Ishikawa (cell line): ENCODE measurements around the gene P4HTM.

ENCODE experiments used
- CEBPB ChIP-seq: IDR thresholded peaks from 2 replicates; pipeline ENCODE4 v1.6.1; 2012
- CREB1 ChIP-seq: IDR thresholded peaks from 2 replicates; pipeline ENCODE4 v1.6.1; 2012; ENCODE audit warnings: low read depth
- EGR1 ChIP-seq: IDR thresholded peaks from 2 replicates; pipeline ENCODE4 v1.6.1; 2012
- EP300 ChIP-seq: IDR thresholded peaks from 2 replicates; pipeline ENCODE4 v1.6.1; 2012; ENCODE audit warnings: borderline replicate concordance
- FOXM1 ChIP-seq: IDR thresholded peaks from 2 replicates; pipeline ENCODE4 v1.6.1; 2012; ENCODE audit warnings: low read depth, borderline replicate concordance
- MAX ChIP-seq: IDR thresholded peaks from 2 replicates; pipeline ENCODE4 v1.6.1; 2012
- NFIC ChIP-seq: IDR thresholded peaks from 2 replicates; pipeline ENCODE4 v1.6.1; 2012
- RAD21 ChIP-seq: IDR thresholded peaks from 2 replicates; pipeline ENCODE4 v1.6.1; 2012; ENCODE audit warnings: low read depth
- REST ChIP-seq: IDR thresholded peaks from 2 replicates; pipeline ENCODE4 v1.6.1; 2012; ENCODE audit warnings: low read depth, mild to moderate bottlenecking
- TAF1 ChIP-seq: IDR thresholded peaks from 2 replicates; pipeline ENCODE4 v1.6.1; 2012; ENCODE audit warnings: low read depth, mild to moderate bottlenecking
- TCF12 ChIP-seq: IDR thresholded peaks from 2 replicates; pipeline ENCODE4 v1.6.1; 2012; ENCODE audit warnings: low read depth
- TEAD4 ChIP-seq: IDR thresholded peaks from 2 replicates; pipeline ENCODE4 v1.6.1; 2012
- USF1 ChIP-seq: IDR thresholded peaks from 2 replicates; pipeline ENCODE4 v1.6.1; 2012
- YY1 ChIP-seq: IDR thresholded peaks from 2 replicates; pipeline ENCODE4 v1.6.1; 2012; ENCODE audit warnings: low read depth
- ZBTB7A ChIP-seq: IDR thresholded peaks from 2 replicates; pipeline ENCODE4 v1.6.1; 2012; ENCODE audit warnings: low read depth

Gene P4HTM

GRCh38 chr3:49013738-49014660 is 24.0 kb downstream of the P4HTM start:
- TF ChIP-seq REST (no peak), USF1 (0 out of 2 replicates have a peak, but pooled peaks have one; percentile 7), NFIC (no peak), RAD21 (peak; percentile 41)

- TF ChIP-seq YY1 (no peak), EP300 (no peak)
These were observed 25.0 kb downstream of the P4HTM start for GRCh38 chr3:49015072-49015471.

- no peak for TF ChIP-seq ZBTB7A
- no peak for TF ChIP-seq USF1
- TF ChIP-seq NFIC: no peak
- TF ChIP-seq TEAD4: no peak
- TF ChIP-seq REST: no peak
- TF ChIP-seq EGR1: no peak
- TF ChIP-seq MAX: no peak
- no peak for TF ChIP-seq TAF1
- TF ChIP-seq EP300: no peak
- TF ChIP-seq RAD21: no peak
- TF ChIP-seq CEBPB: no peak
- TF ChIP-seq TCF12: no peak
These were observed 25.7 kb downstream of the P4HTM start for GRCh38 chr3:49015765-49016164.

- TF ChIP-seq RAD21 (no peak), TCF12 (no peak), FOXM1 (no peak), EP300 (no peak), CREB1 (no peak), ZBTB7A (no peak), EGR1 (no peak), TAF1 (no peak), USF1 (no peak), CEBPB (no peak), REST (no peak), TEAD4 (no peak), NFIC (no peak), MAX (no peak), YY1 (no peak)
These were observed 26.6 kb downstream of the P4HTM start for GRCh38 chr3:49016414-49017228.
